GM19035 (cell line): ENCODE data around the gene ERN1.

Source experiments
- ATAC-seq: cut with Tn5 transposase; IDR thresholded peaks from one replicate; pipeline ENCODE4 v1.9.1; 2021; ENCODE audit not compliant: unreplicated experiment

ERN1 gene

DNA sequence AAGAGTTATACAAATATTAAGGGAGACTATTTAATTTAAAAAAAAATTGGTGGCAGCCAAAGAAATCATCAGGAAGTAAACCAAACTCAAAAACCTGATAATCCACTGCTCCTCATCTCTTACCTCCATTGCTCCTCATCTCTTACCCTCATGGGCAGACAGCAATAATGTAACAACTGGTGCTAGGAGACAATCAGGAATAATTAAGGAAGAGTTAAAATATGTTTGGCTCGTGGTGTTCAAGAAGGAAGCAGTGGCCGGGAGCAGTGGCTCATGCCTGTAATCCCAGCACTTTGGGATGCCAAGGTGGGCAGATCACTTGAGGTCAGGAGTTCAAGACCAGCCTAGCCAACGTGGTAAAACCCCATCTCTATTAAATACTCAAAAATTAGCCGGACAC is 18.1 kb downstream of the ERN1 start:
- ATAC-seq = no peak

- ATAC-seq = no peak
Measured at GRCh38 chr17:64110379-64111152, 19.4 kb downstream of the ERN1 start.

DNA sequence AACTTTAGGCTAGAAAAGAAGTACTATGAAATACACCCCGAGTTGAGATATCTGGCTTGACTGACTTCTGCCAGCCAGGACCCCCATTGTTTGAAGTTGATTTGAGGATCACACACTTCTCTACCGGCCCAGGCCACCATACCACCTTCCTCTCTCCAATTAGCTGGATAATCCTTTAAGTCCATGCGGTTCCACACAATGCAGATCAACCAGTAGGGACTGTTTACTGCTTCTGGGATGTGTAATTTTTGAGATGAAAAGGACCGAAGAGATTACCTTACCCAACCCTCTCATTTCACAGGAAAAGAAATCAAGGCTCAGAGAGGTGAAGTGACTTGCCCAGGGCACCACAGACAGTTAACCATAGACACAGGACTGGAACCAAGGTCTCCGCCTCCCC is 20.5 kb downstream of the ERN1 start:
- no peak for ATAC-seq

DNA sequence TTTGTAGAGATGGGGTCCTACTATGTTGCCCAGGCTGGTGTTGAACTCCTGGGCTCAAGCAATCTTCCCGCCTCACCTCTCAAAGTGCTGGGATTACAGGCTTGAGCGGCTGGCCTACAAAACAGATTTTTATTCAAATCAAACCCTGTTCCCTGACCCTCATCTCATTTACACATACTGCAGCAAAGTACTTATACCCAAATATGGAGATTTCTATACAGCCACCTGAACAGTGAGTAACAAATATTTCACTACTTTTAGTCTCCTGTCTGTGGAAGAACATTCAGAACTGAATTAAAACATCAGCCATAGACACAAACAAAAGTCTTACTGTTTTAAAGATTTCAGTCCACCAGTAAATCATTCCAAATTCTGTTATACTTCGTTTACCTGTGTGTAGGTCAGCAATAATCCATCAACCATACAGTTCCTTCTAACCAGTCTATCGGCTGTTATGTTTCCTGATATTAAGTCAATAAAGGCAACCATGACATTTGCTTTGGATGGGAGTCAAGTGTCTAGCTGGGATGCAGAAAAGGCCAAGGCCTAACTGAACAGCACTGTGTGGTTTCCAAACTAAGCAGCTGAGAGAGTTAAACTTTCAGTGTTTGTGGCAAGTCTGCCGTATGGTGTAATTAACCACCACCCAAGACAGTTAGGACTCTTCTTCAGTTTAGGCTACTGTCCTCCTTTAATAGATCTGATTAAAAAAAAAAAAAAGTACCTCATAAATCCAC is 22.3 kb downstream of the ERN1 start:
- no peak for ATAC-seq

GRCh38 chr17:64106918-64107317 is 23.0 kb downstream of the ERN1 start:
- no peak for ATAC-seq

GRCh38 chr17:64103391-64104364 is 26.3 kb downstream of the ERN1 start:
- ATAC-seq = peak; percentile 65

- no peak for ATAC-seq
Measured at GRCh38 chr17:64102627-64103390, 27.1 kb downstream of the ERN1 start.

GRCh38 chr17:64099543-64099942 is 30.4 kb downstream of the ERN1 start:
- ATAC-seq = no peak

GRCh38 chr17:64097196-64097936 is 32.6 kb downstream of the ERN1 start:
- ATAC-seq = no peak

GRCh38 chr17:64096037-64096436 is 33.9 kb downstream of the ERN1 start:
- no peak for ATAC-seq

GRCh38 chr17:64095144-64095882 is 34.6 kb downstream of the ERN1 start:
- no peak for ATAC-seq

DNA sequence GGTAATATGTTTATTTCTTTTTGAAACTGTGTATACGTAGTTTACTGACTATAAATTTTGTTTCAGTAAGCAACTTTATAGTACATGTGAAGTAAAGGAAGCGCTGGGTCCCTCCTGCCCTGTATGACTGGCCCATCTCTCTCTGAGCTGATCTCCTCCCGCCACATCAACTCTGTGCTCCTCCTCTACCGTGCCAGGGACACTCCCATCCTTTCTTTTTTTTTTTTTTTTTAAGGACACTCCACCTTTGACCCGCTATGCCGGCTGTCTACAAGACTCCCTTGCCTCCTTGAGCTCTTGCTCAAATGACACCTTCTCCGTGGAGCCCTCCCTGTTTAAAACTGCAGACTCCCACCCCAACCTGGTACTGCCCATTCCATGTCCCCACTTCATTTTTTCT is 35.5 kb downstream of the ERN1 start:
- no peak for ATAC-seq

GRCh38 chr17:64092952-64093451 is 36.9 kb downstream of the ERN1 start:
- no peak for ATAC-seq

DNA sequence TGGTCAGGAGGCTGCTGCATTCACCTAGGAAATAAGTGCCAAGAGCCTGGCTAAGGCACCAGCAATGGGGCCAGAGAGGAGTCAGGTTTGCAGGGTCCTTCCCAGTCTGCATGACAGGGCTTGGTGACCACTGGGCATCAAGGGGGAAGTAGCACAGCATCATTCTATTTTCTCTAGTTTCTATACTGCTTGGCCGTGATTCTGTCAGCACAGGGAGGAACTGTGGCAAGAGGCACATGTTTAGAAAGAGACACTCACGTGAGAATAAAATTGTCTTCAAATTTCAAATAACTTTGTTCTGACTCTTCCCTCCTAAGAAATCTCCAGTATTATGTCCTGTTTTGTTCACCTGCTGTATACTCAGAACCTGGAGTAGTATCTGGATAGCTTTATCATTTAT is 37.8 kb downstream of the ERN1 start:
- no peak for ATAC-seq

DNA sequence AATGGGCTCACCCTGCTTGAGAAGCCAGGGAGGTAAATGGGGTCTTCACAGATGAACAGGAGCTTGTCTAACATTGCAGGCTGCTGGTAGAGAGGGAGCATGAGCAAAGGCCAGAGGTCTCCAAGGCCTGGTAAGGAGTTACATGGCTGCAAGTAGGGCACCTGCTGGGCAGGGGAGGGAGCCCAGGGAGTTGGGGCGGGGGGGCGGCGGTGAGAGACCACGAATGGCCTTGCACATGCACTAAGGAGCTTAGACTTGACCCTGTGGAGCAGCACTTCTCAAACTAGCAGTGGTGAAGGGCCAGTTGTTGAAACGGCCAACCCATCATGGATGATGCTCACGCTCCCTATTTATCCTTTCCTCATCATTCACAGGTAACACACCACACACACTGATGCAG is 38.4 kb downstream of the ERN1 start:
- ATAC-seq = peak; percentile 17

DNA sequence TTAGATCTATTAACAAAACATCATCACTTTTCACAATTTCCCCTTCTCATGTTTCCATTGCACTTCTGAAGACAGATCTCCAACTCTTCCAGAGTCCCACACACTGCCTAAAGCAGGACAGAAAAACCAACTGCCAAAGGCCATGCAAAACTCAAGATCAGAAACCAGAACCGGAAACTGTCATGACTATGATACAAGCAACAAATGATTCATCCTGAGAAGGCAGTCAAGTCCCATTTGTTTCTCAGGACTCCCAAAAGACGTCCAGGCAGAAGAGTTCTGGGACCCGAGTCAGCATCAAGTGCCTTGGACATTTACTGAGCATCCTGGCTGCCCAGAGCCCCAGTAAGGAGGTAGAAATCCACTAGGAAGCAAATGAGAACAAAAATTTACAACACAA is 38.8 kb downstream of the ERN1 start:
- ATAC-seq = peak; percentile 73

DNA sequence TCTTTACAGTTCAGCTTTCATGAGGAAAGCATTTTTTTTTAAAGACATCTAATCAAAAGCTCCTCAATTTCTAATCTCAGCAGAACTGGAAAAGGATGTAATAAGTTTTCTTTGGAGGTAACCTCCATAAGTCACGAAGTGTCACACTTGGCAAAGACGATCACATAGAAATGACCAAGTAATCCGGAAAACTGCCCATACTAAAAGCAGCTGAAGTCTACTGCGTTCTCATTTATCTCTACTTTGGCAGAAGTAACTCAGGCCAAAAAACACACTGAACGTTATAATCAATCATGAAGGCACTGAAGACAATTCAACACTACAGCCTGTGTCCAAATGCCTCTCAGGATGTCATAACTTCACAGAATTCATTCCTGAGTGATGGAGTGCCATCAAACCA is 39.8 kb downstream of the ERN1 start:
- no peak for ATAC-seq

DNA sequence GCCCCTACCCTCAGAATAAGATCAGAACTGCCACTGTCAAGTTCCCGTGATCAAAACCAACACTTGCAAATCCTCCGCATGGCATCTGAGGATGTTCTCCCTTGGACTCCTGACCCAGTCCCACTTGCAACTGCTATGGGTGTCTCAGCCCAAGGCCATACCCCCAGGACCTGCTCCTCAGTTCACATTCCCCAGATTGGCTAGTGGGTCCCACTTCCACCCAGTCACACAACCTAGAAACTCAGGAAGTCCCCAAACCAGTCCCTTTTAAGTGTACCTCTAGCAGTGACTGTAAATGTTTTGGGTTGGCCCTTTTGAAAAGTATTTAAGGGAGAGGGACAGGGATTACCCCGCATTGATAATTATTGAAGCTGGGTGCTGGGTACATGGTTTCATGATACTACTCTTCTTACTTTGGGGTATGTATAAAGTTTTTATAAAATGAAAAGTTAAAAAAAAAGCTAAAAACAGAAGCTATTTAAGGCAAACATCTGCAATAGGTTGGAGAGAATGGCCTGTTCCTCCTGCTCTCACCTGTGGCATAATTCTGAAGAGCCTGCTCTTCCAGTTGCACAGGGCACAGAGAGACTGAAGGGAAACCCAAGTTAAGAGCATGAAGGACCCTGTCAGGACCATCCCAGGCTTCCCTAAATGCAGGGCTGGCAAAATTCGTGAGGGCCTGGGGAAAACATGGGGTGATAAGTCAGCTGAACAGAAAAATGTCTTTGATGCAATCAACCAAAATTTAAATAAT is 42.5 kb downstream of the ERN1 start:
- no peak for ATAC-seq
